GM18505 (cell line): ENCODE data around the gene LGALS14.
"Not testable (repeated sequence)": the region's sequence is repeated elsewhere in the genome, so short reads cannot be mapped to it uniquely, and the experiment has no call there.

ENCODE experiments used
- ATAC-seq: cut with Tn5 transposase; IDR thresholded peaks from one replicate; pipeline ENCODE4 v1.9.1; 2021; ENCODE audit not compliant: unreplicated experiment
- POLR2A ChIP-seq: IDR thresholded peaks from 4 replicates; pipeline ENCODE4 v1.6.1; 2011; ENCODE audit warnings: borderline replicate concordance; ENCODE audit not compliant: insufficient read depth, insufficient read length; ENCODE audit errors: extremely low read depth

LGALS14 gene

DNA sequence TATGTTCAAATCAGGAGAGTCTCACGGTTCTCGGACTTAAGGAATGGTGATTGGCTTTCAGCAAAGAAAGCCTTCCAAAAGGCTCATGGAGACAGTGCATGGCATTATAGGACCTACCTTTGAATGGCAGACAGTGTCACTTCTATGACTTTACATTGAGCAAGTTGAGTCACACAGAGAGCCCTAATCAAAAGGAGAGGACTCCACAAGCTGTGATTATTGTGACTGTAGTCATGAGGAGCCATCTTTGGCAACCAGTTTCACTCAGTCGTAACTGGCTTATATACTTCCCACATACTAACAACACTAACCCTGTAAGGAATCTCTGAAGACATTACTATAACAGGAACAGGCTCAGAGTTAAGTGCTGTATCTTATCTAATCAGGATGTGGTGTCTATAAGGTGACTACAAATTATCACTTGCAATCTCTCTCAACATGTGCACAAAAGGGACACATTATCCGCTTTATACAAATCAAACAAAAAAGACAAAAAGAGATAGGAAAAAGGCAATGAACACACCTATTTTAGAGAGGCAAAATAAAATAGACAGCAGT lies 6.1 kb downstream of the LGALS14 start:
- no peak for ATAC-seq
- TF ChIP-seq POLR2A, result no peak

DNA sequence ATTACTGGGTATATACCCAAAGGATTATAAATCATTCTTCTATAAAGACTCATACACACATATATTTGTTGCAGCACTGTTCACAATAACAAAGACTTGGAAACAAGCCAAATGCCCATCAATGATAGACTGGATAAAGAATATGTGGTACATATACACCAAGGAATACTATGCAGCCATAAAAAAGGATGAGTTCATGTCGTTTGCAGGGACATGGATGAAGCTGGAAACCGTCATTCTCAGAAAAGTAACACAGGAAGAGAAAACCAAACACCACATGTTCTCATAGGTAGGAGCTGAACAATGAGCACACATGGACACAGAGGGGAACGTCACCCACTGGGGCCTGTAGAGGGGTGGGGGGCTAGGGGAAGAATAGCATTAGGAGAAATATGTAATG lies 15.9 kb downstream of the LGALS14 start:
- not testable (repeated sequence) for ATAC-seq

DNA sequence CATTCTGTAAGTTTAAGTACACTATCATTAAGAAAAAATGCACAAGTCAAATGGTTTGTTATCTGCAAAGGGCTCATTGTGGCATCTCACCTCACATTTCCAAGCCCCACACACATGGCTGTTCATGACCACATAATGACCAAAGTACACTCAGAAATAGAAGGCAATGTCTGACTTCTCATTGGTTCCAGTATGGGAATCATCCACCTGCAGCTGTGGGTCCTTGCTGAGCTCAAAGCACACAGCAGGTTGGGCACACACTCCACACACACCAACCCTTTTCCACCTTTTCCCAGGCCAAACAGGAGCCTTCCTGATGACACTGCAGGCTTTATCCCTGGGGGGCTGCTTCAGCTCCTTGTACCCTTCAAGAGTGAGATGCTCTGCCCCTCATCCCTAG lies 21.7 kb downstream of the LGALS14 start:
- ATAC-seq, result no peak
- no peak for TF ChIP-seq POLR2A

DNA sequence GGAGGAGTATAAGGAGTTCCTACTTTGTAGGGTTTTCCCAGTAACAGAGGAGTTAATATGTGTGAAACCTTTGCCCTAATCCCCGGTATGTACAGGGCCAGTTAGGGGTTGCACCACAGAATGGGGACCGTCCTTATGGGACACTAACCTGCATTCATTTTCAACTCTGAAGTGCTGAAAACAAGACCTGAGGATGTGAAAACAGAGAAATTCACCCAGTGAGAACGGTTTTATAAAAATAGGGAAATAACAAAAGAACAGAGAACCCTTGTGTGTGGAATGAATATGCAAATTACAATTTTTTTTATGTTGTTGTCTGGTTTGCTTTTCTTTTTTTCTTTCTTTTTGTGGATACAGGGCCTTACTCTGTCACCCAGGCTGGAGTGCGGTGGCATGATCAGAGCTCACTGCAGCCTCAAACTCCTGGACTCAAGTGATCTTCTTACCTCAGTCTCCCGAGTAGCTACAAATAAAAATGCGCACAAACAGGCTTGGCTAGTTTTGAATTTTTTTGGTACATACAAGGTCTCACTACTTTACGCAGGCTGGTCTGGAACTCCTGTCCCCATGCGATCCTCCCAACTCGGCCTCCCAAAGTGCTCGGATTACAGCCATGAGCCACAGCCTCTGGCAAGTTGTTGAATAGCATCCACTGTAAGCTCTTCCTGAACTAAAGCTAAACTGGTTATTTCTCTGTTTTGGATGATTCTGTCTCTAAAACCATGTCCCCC lies 23.0 kb downstream of the LGALS14 start:
- ATAC-seq, result no peak
- TF ChIP-seq POLR2A, result no peak

DNA sequence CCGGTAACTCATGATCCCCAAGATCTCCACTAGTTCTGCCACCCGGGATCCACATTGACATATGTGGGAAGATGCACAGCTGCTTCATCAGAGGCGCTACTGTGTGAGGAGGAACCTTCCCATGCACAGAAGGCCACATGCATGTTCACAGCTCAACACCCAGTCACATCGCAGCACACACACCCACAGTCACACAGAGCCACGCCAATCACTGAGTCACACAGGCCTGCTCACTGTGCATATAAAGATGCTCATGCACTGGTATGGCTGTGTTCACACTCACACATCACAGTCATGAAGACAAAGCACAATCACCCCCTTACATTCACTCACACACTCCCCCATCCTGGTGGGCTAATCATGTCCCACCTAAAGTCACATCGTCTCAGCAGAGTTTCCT lies 23.8 kb downstream of the LGALS14 start:
- ATAC-seq, result no peak
- no peak for TF ChIP-seq POLR2A

DNA sequence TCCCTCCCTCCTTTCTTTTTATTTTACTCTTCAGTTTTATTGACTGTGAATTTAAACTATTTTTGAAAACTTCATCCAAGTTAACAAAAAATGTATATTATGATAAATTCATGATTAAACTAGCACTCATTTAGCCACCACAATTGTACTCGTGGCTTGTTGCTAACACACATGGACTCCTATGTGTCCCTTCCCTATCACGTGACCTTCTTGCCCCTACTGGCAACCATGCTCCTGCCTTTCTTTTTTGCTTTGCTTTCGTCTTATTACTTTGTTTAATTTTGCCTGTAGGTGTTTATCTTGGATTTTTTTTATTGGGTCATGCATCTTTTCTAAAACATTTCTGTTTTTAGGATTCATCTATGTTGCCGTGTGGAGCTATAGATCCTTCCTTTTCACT lies 25.3 kb downstream of the LGALS14 start:
- TF ChIP-seq POLR2A, result no peak
- ATAC-seq, result no peak

DNA sequence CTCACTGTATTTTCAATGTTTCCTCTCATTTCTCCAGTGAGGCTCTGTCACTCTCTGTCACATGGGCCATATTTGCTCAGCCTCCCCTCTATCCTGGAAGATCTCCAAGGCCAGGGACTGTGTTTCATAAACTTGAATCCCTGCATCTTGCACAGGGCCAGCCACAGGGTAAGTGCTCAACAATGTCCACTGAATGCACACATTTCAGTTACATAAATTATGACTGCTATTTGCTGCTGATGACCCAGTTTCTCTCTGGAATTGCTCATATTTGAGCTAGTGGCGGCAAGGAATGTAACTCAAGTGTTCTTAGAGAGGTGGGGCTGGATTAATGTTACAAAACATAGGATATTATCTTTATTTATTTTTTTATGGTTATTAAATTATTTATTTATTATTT lies 27.4 kb downstream of the LGALS14 start:
- no peak for ATAC-seq

DNA sequence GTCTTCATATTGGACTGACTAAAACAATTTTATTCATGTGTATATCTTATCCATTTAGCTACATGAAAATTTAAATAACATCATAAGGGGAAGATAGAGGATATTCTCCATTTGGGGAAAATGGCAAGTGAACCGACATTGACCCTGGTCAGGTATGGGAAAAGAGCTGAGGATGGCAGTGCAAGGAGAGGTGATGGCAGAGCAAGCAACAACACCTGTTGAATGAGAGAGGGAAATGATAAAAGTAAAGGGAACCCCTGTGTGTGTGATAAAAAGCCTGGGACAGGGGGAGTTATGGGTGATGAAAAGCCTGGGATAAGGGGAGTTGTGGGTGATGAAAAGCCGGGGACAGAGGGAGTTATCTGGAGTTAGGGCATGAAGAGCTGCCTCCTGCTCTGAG lies 29.6 kb downstream of the LGALS14 start:
- no peak for TF ChIP-seq POLR2A
- no peak for ATAC-seq

More for the DNA sequence above, 27.4 kb downstream of the LGALS14 start:
- no peak for TF ChIP-seq POLR2A

DNA sequence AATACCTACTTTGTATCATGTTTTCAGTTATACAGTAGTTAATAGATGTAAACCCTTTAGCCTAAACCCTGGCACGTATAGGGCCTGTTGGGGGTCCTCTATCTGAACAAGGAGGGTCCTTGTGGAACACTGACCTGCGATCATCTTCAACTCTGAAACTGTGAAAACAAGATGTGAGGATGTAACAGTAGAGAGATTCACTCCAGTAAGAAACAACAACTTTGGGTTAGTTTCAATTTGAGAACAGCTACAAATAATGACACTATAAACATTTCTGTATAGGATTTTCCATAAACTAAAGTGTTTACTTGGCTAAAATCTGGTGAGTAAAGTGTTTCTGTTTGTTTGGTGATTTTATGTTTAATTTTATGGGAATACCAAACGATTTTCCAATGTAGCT lies 31.4 kb downstream of the LGALS14 start:
- TF ChIP-seq POLR2A, result no peak
- no peak for ATAC-seq

DNA sequence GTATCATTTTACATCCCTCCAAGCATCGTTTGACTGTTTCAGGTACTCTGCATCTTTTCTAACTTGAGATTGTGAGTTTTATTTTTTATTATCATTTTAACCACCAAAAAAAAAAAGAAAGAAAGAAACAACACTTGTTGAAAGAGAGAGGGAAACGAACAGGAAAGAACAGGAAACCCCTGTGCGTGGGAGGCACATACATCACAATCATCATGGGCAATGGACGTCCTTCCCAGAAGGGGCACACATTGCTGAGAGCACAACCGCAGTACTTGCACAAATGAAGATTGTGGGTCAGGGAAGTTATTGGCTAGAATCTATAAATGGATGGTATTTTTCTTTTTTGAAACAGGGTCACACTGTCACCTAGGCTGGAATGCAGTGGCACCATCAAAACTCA lies 31.8 kb downstream of the LGALS14 start:
- TF ChIP-seq POLR2A, result no peak
- ATAC-seq, result no peak

DNA sequence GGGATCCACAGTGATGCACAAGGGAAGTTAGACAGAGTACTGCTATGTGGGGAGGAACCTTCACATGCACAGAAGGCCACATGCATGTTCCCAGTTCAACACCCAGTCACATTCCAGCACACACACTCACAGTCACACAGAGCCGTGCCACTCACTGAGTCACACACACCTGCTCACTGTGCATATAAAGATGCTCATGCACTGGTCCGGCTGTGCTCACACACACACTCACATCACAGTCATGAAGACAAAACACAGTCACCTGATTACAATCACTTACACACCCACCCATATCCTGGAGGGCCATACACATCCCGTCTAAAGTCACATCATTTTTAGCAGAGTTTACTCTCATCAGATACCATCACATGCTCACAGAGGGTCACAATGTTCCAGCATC lies 33.1 kb downstream of the LGALS14 start:
- ATAC-seq, result no peak
- TF ChIP-seq POLR2A, result no peak

DNA sequence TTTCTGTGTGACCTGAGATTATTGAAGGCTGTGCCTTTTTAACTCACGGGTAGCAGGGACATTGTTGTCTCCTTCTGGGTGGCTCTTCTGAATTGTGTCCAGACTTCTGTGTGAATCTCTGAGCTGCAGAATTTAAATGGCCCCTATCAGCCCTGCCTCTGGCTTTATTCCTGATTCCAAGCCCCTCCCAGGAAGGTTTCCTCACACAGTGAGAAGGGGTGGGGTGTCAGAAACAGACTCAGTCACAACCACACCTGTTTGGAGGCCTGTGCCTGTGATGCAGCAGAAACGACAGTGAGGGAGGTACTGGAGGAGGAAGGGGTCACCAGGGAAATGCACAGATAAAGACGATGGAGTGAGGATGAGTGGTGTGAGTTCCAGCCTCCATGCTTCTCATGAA lies 33.6 kb downstream of the LGALS14 start, which contains the start of gene CLC:
CLC (minus strand) TSS at position 139 of the 400 bp plus-strand sequence; CDS start at position 62, 77 bp downstream.
- no peak for ATAC-seq
- no peak for TF ChIP-seq POLR2A

DNA sequence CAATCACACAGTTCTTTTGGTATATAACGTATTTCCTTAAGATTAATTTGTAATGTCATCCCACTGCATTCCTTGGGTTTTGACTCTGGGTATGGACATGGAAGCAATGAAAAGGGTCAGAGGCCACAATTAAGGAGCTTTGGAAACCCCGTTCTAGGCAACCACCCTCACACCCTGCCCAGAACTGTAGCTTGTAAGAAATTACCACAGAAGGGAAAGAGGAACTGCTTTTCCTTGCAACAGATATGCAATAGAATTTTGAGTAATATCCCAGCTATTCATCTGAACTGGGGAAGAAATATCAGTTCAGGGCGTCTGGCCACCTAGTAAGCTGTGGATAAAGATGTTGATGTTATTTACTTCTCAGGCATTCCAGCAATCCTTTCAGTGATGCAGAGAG lies 34.5 kb downstream of the LGALS14 start:
- no peak for ATAC-seq
- no peak for TF ChIP-seq POLR2A

DNA sequence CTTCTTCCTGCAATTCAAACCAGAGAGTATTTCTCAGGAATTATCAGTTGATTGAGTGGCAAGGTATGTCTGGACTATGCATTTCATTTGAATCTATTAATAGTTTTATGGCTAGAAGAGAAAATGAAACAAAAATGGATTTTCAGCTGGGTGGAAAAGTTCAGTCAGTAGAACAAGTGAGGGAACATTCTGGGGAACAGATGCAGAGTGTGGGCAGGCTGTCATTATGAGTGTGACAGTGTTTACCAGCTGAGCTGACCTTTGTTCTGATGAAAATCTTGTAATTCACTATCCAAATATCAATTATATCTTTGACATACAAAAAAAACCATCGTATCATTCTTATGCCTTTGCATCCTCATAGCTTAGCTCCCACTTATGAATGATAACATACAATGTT lies 36.1 kb downstream of the LGALS14 start:
- no peak for ATAC-seq
- TF ChIP-seq POLR2A, result no peak
